Measurements from ENCODE around the gene DIP2A.
"Not testable (repeated sequence)": the region's sequence is repeated elsewhere in the genome, so short reads cannot be mapped to it uniquely, and the experiment has no call there.

DIP2A gene

GRCh38 chr21:46454142-46454541, 4.5 kb upstream of the DIP2A start:
- no peak for DNase-seq

GRCh38 chr21:46454634-46455390, 3.9 kb upstream of the DIP2A start:
- DNase-seq: peak; percentile 42 to 65

- DNase-seq: peak; percentile 27 to 48
These were observed 2.9 kb upstream of the DIP2A start for GRCh38 chr21:46455575-46456385.

GRCh38 chr21:46456750-46457149, 1.9 kb upstream of the DIP2A start:
- DNase-seq: no peak

- peak; percentile 76 to 86 for DNase-seq
These were observed 833 bp upstream of the DIP2A start for GRCh38 chr21:46457801-46458314.

- no peak for DNase-seq
These were observed 299 bp downstream of the DIP2A start for GRCh38 chr21:46459024-46459355.

GRCh38 chr21:46459356-46460112, 843 bp downstream of the DIP2A start:
- peak; percentile 40 to 62 for DNase-seq

- no peak for DNase-seq
These were observed 3.2 kb downstream of the DIP2A start for GRCh38 chr21:46461909-46462308.

GRCh38 chr21:46465153-46465552, 6.5 kb downstream of the DIP2A start:
- not testable (repeated sequence) for DNase-seq

GRCh38 chr21:46465651-46466050, 7.0 kb downstream of the DIP2A start:
- peak; percentile 62 to 65 for DNase-seq

- no peak for DNase-seq
These were observed 9.6 kb downstream of the DIP2A start for GRCh38 chr21:46468108-46468774.

- DNase-seq: no peak
These were observed 10.6 kb downstream of the DIP2A start for GRCh38 chr21:46469275-46469674.

GRCh38 chr21:46471514-46471913, 12.8 kb downstream of the DIP2A start:
- no peak for DNase-seq

GRCh38 chr21:46472246-46472645, 13.6 kb downstream of the DIP2A start:
- DNase-seq: peak; percentile 75 to 84

GRCh38 chr21:46474382-46474781, 15.7 kb downstream of the DIP2A start:
- peak; percentile 58 to 79 for DNase-seq

GRCh38 chr21:46475296-46475695, 16.6 kb downstream of the DIP2A start:
- DNase-seq: no peak

- DNase-seq: no peak
These were observed 19.1 kb downstream of the DIP2A start for GRCh38 chr21:46477765-46478164.

GRCh38 chr21:46478910-46479309, 20.2 kb downstream of the DIP2A start:
- DNase-seq: no peak

GRCh38 chr21:46480466-46480865, 21.8 kb downstream of the DIP2A start:
- DNase-seq: no peak

- no peak for DNase-seq
These were observed 23.6 kb downstream of the DIP2A start for GRCh38 chr21:46482225-46482845.

- no peak for DNase-seq
These were observed 24.1 kb downstream of the DIP2A start for GRCh38 chr21:46482846-46483231.

Measured in inflammatory macrophage (primary cell).